Suprapubic skin (tissue), 4 donors: Measurements from ENCODE around the gene SLC25A19. TPM values are rescaled to one million over a fixed set of nuclear protein-coding genes. Genes with fewer than 3 reads are reported as not detected.

Experiments used
- DNase-seq, 2 donors: peaks; one replicate each; pipeline ENCODE4 v3.0.0-alpha.2; 2019; ENCODE audit warnings: low spot score in 2 of 2
- H3K27ac ChIP-seq: fragments of 200-600 bp; sonication (generic); one replicate; pipeline ENCODE4 v1.5.1; 2019
- H3K27me3 ChIP-seq: fragments of 200-600 bp; sonication (generic); one replicate; pipeline ENCODE4 v1.5.1; 2019
- H3K36me3 ChIP-seq: fragments of 200-600 bp; sonication (generic); one replicate; pipeline ENCODE4 v1.5.1; 2019
- H3K4me1 ChIP-seq: fragments of 200-600 bp; sonication (generic); one replicate; pipeline ENCODE4 v1.5.1; 2019
- H3K4me3 ChIP-seq: fragments of 200-600 bp; sonication (generic); one replicate; pipeline ENCODE4 v1.5.1; 2019; ENCODE audit warnings: mild to moderate bottlenecking
- H3K9me3 ChIP-seq: fragments of 200-600 bp; sonication (generic); one replicate; pipeline ENCODE4 v1.5.1; 2019
- CTCF ChIP-seq, 2 donors: fragments of 200-600 bp in 1 of 2; fragments of 450-650 bp in 1 of 2; sonication (generic) in 1 of 2; IDR thresholded peaks; one replicate each; pipeline ENCODE4 v1.5.1; 2016 to 2019; ENCODE audit warnings: antibody characterized with exemption in 2 of 2, mild to moderate bottlenecking in 1 of 2, moderate library complexity in 1 of 2
- EP300 ChIP-seq: sonication (generic); formaldehyde crosslinking; IDR thresholded peaks from one replicate; pipeline ENCODE4 v1.6.1; 2017; ENCODE audit warnings: antibody characterized with exemption
- POLR2A ChIP-seq, 2 donors: fragments of 450-650 bp; IDR thresholded peaks; one replicate each; pipeline ENCODE4 v1.6.1; 2017; ENCODE audit warnings: antibody characterized with exemption in 2 of 2, mild to moderate bottlenecking in 2 of 2, moderate library complexity in 2 of 2
- POLR2AphosphoS5 ChIP-seq, 3 donors: sonication (generic); formaldehyde crosslinking; IDR thresholded peaks; one replicate each; pipeline ENCODE4 v1.6.1; 2017; ENCODE audit warnings: antibody characterized with exemption in 3 of 3
- WGBS: methylation state at CpG from one replicate; pipeline ENCODE4 v1.1.5; 2018; 5-methylcytosine and 5-hydroxymethylcytosine counted together
- total RNA-seq, 4 donors: library from RNA; depleted of rRNA; stranded (reverse); fragments of >200 nt; gene quantifications; one replicate each; pipeline ENCODE4 v1.1.0, GENCODE V29; 2016

SLC25A19 gene
- total RNA-seq, 4 donors from 2014 or later: 6.1 to 14.4 (median 10.1) TPM

- Histone ChIP-seq H3K4me3 (no peak overlapping the region), H3K4me1 (peaks cover 5% of the 10 kb centered on the region), H3K27me3 (no peaks in the 10 kb centered on the region), H3K9me3 (no peaks in the 10 kb centered on the region), H3K36me3 (peaks cover 41% of the 10 kb centered on the region), H3K27ac (no peak overlapping the region)
- no peak for TF ChIP-seq POLR2AphosphoS5 (IDR thresholded peaks at IDR 0.05)
- TF ChIP-seq EP300: no peak
- no peak for TF ChIP-seq CTCF (IDR thresholded peaks at IDR 0.05)
- TF ChIP-seq POLR2A (IDR thresholded peaks at IDR 0.05): no peak
- 89% methylated on average over 20 of the region's 20 CpGs for WGBS
- DNase-seq: no peak
These were observed 30.9 kb upstream of the SLC25A19 start for GRCh38 chr17:75319904-75320691.

- TF ChIP-seq EP300 (no peak), POLR2AphosphoS5 (IDR thresholded peaks at IDR 0.05) (no peak)
- Histone ChIP-seq H3K9me3 (no peaks in the 10 kb centered on the region), H3K36me3 (peaks cover 41% of the 10 kb centered on the region), H3K27ac (no peak overlapping the region), H3K4me3 (no peak overlapping the region), H3K27me3 (no peaks in the 10 kb centered on the region), H3K4me1 (peaks cover 10% of the 10 kb centered on the region)
- DNase-seq: no peak
- 84% methylated on average over 10 of the region's 10 CpGs for WGBS
These were observed 29.5 kb upstream of the SLC25A19 start for GRCh38 chr17:75318615-75319222.

GRCh38 chr17:75318211-75318610, 29.0 kb upstream of the SLC25A19 start:
- no peak for DNase-seq
- H3K9me3 ChIP-seq: no peaks in the 10 kb centered on the region
- H3K36me3 ChIP-seq: peaks cover 41% of the 10 kb centered on the region
- peaks cover 7% of the 10 kb centered on the region for H3K4me1 ChIP-seq
- H3K4me3 ChIP-seq: no peak overlapping the region
- H3K27ac ChIP-seq: no peak overlapping the region
- no peak for TF ChIP-seq POLR2AphosphoS5 (IDR thresholded peaks at IDR 0.05)
- TF ChIP-seq EP300: no peak
- no peak for TF ChIP-seq POLR2A (IDR thresholded peaks at IDR 0.05)
- no peak for TF ChIP-seq CTCF (IDR thresholded peaks at IDR 0.05)
- no peaks in the 10 kb centered on the region for H3K27me3 ChIP-seq
- WGBS: 73% methylated on average over 10 of the region's 10 CpGs

- peaks cover 41% of the 10 kb centered on the region for H3K36me3 ChIP-seq
- H3K27ac ChIP-seq: no peak overlapping the region
- H3K9me3 ChIP-seq: no peaks in the 10 kb centered on the region
- TF ChIP-seq POLR2AphosphoS5 (IDR thresholded peaks at IDR 0.05) (no peak), CTCF (IDR thresholded peaks at IDR 0.05) (no peak), POLR2A (IDR thresholded peaks at IDR 0.05) (no peak), EP300 (no peak)
- peaks cover 8% of the 10 kb centered on the region for H3K4me1 ChIP-seq
- WGBS: 83% methylated on average over 11 of the region's 11 CpGs
- no peak for DNase-seq
- no peaks in the 10 kb centered on the region for H3K27me3 ChIP-seq
- H3K4me3 ChIP-seq: no peak overlapping the region
These were observed 28.4 kb upstream of the SLC25A19 start for GRCh38 chr17:75317671-75318070.

- Histone ChIP-seq H3K4me1 (peaks cover 8% of the 10 kb centered on the region), H3K27me3 (no peaks in the 10 kb centered on the region), H3K36me3 (peaks cover 34% of the 10 kb centered on the region), H3K4me3 (no peak overlapping the region), H3K27ac (no peak overlapping the region), H3K9me3 (no peaks in the 10 kb centered on the region)
- TF ChIP-seq POLR2A (IDR thresholded peaks at IDR 0.05) (no peak), POLR2AphosphoS5 (IDR thresholded peaks at IDR 0.05) (no peak), CTCF (IDR thresholded peaks at IDR 0.05) (no peak), EP300 (no peak)
- WGBS: 91% methylated on average over 5 of the region's 5 CpGs
- DNase-seq: no peak
These were observed 27.0 kb upstream of the SLC25A19 start for GRCh38 chr17:75316253-75316652.
